NOMO-1 treated with DMSO at 0.1 percent for 48 hours (cell line): ENCODE data around the gene SRCAP.

Experiments
- DNase-seq: peaks from one replicate; lab custom pipeline; 2025; ENCODE audit not compliant: unreplicated experiment; lab: John Stamatoyannopoulos, UW

SRCAP gene

GRCh38 chr16:30698816-30699614 is at the start of gene SRCAP:
SRCAP (plus strand) TSS chr16:30699171; CDS start chr16:30700825, 1,654 bp downstream.
- DNase-seq: peak; percentile 83

GRCh38 chr16:30649725-30650368 is 49.1 kb upstream of the SRCAP start:
- DNase-seq: peak; percentile 58

- DNase-seq: peak; percentile 100
These were observed 48.4 kb upstream of the SRCAP start, which contains the start of gene PRR14 for GRCh38 chr16:30650369-30651123. PRR14 (plus strand) TSS chr16:30650960; CDS start chr16:30651646, 686 bp downstream.

- DNase-seq: peak; percentile 64
These were observed 47.6 kb upstream of the SRCAP start for GRCh38 chr16:30651124-30652004.

GRCh38 chr16:30652005-30652296 is 47.0 kb upstream of the SRCAP start:
- DNase-seq: no peak

- DNase-seq: no peak
These were observed 46.3 kb upstream of the SRCAP start for GRCh38 chr16:30652718-30653117.

GRCh38 chr16:30654856-30655255 is 44.1 kb upstream of the SRCAP start:
- no peak for DNase-seq

- DNase-seq: no peak
These were observed 43.1 kb upstream of the SRCAP start for GRCh38 chr16:30655815-30656347.

- no peak for DNase-seq
These were observed 42.6 kb upstream of the SRCAP start for GRCh38 chr16:30656388-30656787.

- peak; percentile 37 for DNase-seq
These were observed 41.8 kb upstream of the SRCAP start for GRCh38 chr16:30656974-30657865.

- DNase-seq: peak; percentile 99
These were observed 40.9 kb upstream of the SRCAP start, which contains the start of gene FBRS for GRCh38 chr16:30657866-30658730. FBRS (plus strand) TSS chr16:30658431; CDS start chr16:30659519, 1,088 bp downstream.

- DNase-seq: peak; percentile 99
These were observed 40.1 kb upstream of the SRCAP start for GRCh38 chr16:30658731-30659506.

GRCh38 chr16:30659507-30660423 is 39.2 kb upstream of the SRCAP start:
- no peak for DNase-seq

- peak; percentile 29 for DNase-seq
These were observed 38.3 kb upstream of the SRCAP start for GRCh38 chr16:30660424-30661261.

GRCh38 chr16:30662449-30662848 is 36.5 kb upstream of the SRCAP start:
- no peak for DNase-seq

- no peak for DNase-seq
These were observed 35.9 kb upstream of the SRCAP start for GRCh38 chr16:30663038-30663437.
